ENCODE results near the gene GPHN. TPM values are rescaled to one million over a fixed set of nuclear protein-coding genes. Genes with fewer than 3 reads are reported as not detected.

Gene GPHN
- total and polyA plus RNA-seq, 2 donors (not counting 3 experiments of a cell fraction or from before 2014, with no cell fraction given): 5.1 to 23.2 TPM

- no peaks in the 10 kb centered on the region for H3K27me3 ChIP-seq (ENCODE audit: control insufficient read depth in 2 of 2, insufficient read depth in 2 of 2, low read length in 2 of 2)
- no peaks in the 10 kb centered on the region for H3K79me2 ChIP-seq (ENCODE audit: control insufficient read depth, insufficient read depth, low read length)
- no peaks in the 10 kb centered on the region for H3K36me3 ChIP-seq (ENCODE audit: control insufficient read depth in 2 of 2, extremely low read depth in 1 of 2, insufficient read depth in 2 of 2, low read length in 2 of 2)
- H3K9me3 ChIP-seq (replicated peaks; ENCODE audit: control insufficient read depth, insufficient read depth, low read length): no peaks in the 10 kb centered on the region
- intact Hi-C loops (cut with micrococcal nuclease): no loop called here
- dilution Hi-C loops (cut with MboI; ENCODE audit: extremely low pct_ligation_motif_present, low sequenced_read_pairs): no loop called here
- POLR2A ChIA-PET: no interaction called here
- no peak overlapping the region for H3K9ac ChIP-seq (replicated peaks; ENCODE audit: extremely low read depth, insufficient read depth, low read length)
- no TSS peak for BruUV-seq (replicated peaks)
- CTCF ChIA-PET: interaction anchor here (1.2 to 1.4 kb wide), 3 partner anchors 9 to 94 kb away, joined by 4 to 9 read pairs (median 9); no protein-coding TSS in a partner anchor
- TF ChIP-seq JUN (IDR thresholded peaks at IDR 0.05; ENCODE audit: borderline replicate concordance, insufficient read depth, insufficient read length, low read depth): no peak
- DNase-seq (ENCODE audit: low read depth, low spot score) (no peak), FAIRE-seq (no peak)
- H2AFZ ChIP-seq (ENCODE audit: low read depth, low read length): no peak overlapping the region
- H3K4me2 ChIP-seq (ENCODE audit: insufficient read depth, low read length): no peak overlapping the region
- H3K4me1 ChIP-seq (ENCODE audit: control insufficient read depth, extremely low read depth, insufficient read depth, low read length): peaks cover 8% of the 10 kb centered on the region
- no peak overlapping the region for H3K27ac ChIP-seq (ENCODE audit: insufficient read depth, low read depth, low read length)
- no peak overlapping the region for H3K4me3 ChIP-seq (replicated peaks in 1 of 3; ENCODE audit: insufficient read depth in 1 of 3, low read depth in 1 of 3, low read length in 3 of 3)
- H4K20me1 ChIP-seq (replicated peaks; ENCODE audit: control insufficient read depth, extremely low read depth, insufficient read depth, low read length): no peaks in the 10 kb centered on the region
- H3K9me1 ChIP-seq (replicated peaks; ENCODE audit: control insufficient read depth, extremely low read depth, insufficient read depth, low read length): no peaks in the 10 kb centered on the region
These were observed 683.9 kb downstream of the GPHN start for GRCh38 chr14:67191768-67192290.

- Histone ChIP-seq H3K4me1 (ENCODE audit: control insufficient read depth, extremely low read depth, insufficient read depth, low read length) (peaks cover 4% of the 10 kb centered on the region), H3K4me3 (replicated peaks in 1 of 3; ENCODE audit: insufficient read depth in 1 of 3, low read depth in 1 of 3, low read length in 3 of 3) (no peak overlapping the region), H3K4me2 (ENCODE audit: insufficient read depth, low read length) (no peak overlapping the region), H3K36me3 (ENCODE audit: control insufficient read depth in 2 of 2, extremely low read depth in 1 of 2, insufficient read depth in 2 of 2, low read length in 2 of 2) (no peaks in the 10 kb centered on the region), H4K20me1 (replicated peaks; ENCODE audit: control insufficient read depth, extremely low read depth, insufficient read depth, low read length) (no peaks in the 10 kb centered on the region), H2AFZ (ENCODE audit: low read depth, low read length) (no peak overlapping the region), H3K27me3 (ENCODE audit: control insufficient read depth in 2 of 2, insufficient read depth in 2 of 2, low read length in 2 of 2) (no peaks in the 10 kb centered on the region), H3K9ac (replicated peaks; ENCODE audit: extremely low read depth, insufficient read depth, low read length) (no peak overlapping the region), H3K9me1 (replicated peaks; ENCODE audit: control insufficient read depth, extremely low read depth, insufficient read depth, low read length) (no peaks in the 10 kb centered on the region), H3K79me2 (ENCODE audit: control insufficient read depth, insufficient read depth, low read length) (no peaks in the 10 kb centered on the region), H3K9me3 (replicated peaks; ENCODE audit: control insufficient read depth, insufficient read depth, low read length) (no peaks in the 10 kb centered on the region), H3K27ac (ENCODE audit: insufficient read depth, low read depth, low read length) (no peak overlapping the region)
- TF ChIP-seq MYC (IDR thresholded peaks at IDR 0.05; ENCODE audit: low read depth, low read length): no peak
- TF ChIP-seq POLR2AphosphoS5 (IDR thresholded peaks at IDR 0.05; ENCODE audit: insufficient read depth, low read depth, low read length): no peak
- no peak for TF ChIP-seq FOS (IDR thresholded peaks at IDR 0.05; ENCODE audit: borderline replicate concordance, insufficient read depth, low read length)
- no peak for TF ChIP-seq GATA2 (IDR thresholded peaks at IDR 0.05; ENCODE audit: insufficient read depth, insufficient read length, low read depth, low read length)
- no peak for TF ChIP-seq POLR2A (IDR thresholded peaks at IDR 0.05; ENCODE audit: low read depth, low read length)
- no peak for TF ChIP-seq EZH2 (IDR thresholded peaks at IDR 0.05; ENCODE audit: borderline replicate concordance, low read depth, low read length, severe bottlenecking)
- TF ChIP-seq MAX (IDR thresholded peaks at IDR 0.05; ENCODE audit: insufficient read depth, insufficient read length): no peak
- TF ChIP-seq JUN (IDR thresholded peaks at IDR 0.05; ENCODE audit: borderline replicate concordance, insufficient read depth, insufficient read length, low read depth): no peak
- TF ChIP-seq CTCF (IDR thresholded peaks at IDR 0.05; ENCODE audit: extremely low read depth in 1 of 2, insufficient read depth in 1 of 2, low read depth in 1 of 2, low read length in 2 of 2): no peak
- intact Hi-C loops (cut with micrococcal nuclease): no loop called here
- DNase-seq (ENCODE audit: low read depth, low spot score) (no peak), FAIRE-seq (no peak)
- ChIA-PET POLR2A (no interaction called here), CTCF (interaction anchor here (1.0 to 1.4 kb wide), 4 partner anchors 9 to 94 kb away, joined by 3 to 9 read pairs (median 6); no protein-coding TSS in a partner anchor)
- dilution Hi-C loops (cut with MboI; ENCODE audit: extremely low pct_ligation_motif_present, low sequenced_read_pairs): no loop called here
- no TSS peak for BruUV-seq (replicated peaks)
These were observed 684.4 kb downstream of the GPHN start for GRCh38 chr14:67192366-67192765.
